HG03571 (cell line): Measurements from ENCODE around the gene KRT1.
"Not testable (repeated sequence)": the region's sequence is repeated elsewhere in the genome, so short reads cannot be mapped to it uniquely, and the experiment has no call there.

Experiments
- ATAC-seq: cut with Tn5 transposase; IDR thresholded peaks from one replicate; pipeline ENCODE4 v1.9.1; 2021; ENCODE audit not compliant: unreplicated experiment

KRT1 gene

DNA sequence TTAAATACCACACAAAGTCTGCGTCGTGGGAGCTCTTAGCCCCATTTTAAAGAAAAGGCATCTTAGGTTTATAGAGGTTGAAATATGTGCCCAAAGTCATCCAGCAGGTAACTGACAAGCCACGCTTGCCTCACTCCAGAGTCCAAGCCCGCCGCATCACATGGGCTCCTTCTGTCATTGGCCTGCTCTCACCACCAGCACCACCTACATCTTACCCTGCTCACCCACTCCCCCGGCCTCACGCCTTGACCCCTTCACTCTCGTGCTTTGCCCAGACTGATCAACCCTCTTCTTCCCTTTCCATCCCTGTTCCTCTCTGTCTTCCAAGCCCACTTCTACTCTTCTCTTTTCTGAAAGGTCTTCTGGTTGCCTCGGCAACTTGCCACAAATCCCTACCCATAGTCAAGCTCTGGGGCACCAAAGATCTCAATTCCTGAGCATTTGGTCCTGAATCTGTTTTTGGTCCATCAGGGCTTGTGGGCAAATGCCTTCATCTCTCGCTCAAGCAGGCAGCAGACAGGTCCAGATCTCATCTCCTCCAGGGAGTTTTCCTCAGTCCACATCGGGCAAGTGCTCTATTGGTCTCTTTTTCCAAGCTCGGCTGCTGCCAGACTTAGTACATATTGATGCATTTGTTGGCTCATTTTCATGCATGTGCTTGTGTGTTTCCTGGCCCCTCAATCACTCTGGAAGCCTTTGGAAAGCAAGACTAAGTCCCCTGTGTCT is 3.5 kb upstream of the KRT1 start:
- ATAC-seq: no peak

DNA sequence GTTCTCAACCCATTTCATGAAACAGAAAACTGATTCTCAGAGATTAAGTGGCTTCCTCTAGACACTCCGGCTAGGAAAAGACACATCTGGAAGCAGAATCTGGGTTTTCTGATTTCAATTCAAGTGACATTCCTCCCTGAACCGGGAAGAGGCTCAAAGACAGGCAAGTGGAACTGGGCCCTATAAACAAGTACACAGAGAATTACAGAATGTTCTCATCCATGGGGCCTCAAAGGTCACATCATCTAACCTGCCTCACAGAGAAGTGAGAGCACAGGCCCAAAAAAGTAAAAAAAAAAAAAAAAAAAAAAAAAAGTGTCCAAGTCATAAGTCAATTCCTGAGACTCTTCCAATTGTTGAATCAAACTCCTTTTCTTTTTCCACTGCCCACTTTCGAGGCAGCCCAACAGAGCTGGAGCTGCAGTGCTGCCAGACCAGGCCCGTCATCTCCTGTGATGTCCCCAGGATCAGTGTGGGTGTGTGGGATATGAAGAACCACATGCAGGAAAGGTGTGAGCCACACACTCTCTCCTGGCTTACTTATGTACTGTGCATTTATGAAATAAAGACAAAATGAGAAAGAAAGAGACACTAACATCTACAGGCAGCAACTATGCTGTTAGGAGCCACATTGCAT is 2.8 kb upstream of the KRT1 start:
- ATAC-seq: no peak

DNA sequence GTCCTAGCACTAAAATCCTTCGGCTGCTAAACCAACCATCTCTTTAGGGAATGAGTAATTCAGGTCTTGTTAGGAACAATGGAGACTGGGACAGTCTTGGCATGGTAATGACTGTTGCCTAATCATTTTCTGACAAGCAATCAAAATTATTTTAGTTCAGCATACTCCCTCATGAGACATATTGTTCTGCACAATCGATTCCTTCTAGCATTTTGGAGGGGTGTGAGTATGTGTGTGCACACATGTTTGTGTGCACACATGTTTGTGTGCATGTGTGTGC is 2.1 kb upstream of the KRT1 start:
- no peak for ATAC-seq

DNA sequence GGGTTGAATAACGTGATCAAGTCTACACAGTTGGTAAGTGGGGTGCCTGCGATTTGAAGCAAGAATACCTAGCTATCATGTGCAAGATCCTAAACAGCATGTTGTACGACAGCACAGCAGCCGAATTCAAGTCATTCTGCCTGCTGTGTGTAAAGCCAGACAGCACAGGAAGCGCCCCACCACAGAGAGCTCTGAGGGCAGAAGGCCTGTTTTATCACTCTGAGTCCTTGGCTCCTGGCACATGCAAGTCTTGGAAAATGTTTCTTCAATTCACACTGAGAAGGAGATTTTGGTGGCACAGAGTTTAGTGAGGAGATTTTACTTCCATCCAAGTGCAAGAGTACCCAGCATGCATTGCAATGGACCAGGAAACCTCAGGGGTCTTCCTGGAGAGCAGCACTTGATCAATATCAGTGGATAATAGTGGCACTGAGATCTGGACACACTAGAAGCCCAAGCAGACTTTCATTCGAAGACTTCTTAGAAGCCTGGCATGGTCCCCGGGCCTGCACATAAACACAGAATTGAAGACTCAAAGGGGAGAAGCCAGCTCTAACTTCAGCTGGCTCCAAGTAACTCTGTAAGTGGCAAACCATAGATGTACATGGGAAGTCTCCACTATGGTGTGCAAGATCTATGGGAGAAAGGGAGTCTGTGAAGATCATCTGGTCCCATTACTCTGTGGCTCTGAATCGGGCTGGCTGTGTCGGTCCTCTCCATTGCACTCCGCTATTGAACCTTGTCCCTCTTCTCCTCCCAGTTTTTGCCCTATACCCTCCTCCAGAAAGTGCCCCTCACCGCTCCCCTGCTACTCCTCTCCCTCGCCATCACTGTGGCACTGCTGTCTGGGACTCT is 1.5 kb upstream of the KRT1 start:
- ATAC-seq: no peak

DNA sequence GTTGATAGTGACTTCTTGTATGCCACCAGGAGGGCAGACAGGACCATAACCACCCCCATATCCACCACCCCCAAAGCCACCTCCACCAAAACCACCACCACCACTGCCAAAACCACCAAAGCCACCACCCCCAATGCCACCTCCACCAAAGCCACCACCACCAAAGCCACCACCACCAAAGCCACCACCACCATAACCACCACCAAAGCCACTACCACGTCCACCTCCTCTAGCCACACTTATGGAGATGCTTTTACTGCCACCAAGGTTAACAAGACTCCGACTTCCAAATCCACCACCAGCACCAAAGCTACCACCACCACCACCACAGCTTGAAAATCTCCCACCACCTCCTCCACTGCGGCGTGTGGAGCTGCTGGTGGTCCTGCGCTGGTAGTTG is 332 bp downstream of the KRT1 start:
- no peak for ATAC-seq

DNA sequence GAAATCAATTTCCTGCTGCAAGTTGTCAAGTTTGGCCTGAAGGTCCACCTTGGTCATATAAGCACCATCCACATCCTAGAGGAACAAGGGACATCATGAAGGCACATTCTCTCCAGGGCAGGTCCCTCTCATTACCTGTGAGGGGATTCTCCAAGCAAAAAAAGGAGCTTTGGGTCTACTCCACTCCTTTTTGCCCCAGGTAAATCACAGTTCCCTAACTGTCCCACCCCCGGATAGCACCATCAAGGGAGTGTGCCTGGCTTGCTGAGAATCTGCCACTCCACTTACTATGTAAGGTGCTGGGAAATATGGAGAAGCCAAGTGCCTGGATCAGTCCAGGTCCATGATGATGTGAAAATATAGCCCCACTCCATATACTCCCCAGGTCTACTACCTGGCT is 2.5 kb downstream of the KRT1 start:
- ATAC-seq: no peak

DNA sequence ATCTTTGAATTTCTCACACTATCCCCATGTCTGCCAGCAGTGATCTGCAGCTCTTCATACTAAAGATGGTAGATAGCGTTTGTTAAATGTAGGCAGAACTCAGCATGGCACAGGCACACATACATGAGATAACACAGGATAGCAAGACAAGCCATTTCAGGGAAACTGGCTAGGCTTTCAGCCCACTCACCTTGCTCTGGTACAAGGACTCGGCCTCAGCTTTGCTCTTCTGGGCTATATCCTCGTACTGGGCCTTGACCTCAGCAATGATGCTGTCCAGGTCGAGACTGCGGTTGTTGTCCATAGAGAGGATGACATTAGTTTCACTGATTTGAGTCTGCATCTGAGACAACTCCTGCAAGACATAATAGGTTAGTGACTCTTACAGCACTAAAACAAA is 3.1 kb downstream of the KRT1 start:
- no peak for ATAC-seq

DNA sequence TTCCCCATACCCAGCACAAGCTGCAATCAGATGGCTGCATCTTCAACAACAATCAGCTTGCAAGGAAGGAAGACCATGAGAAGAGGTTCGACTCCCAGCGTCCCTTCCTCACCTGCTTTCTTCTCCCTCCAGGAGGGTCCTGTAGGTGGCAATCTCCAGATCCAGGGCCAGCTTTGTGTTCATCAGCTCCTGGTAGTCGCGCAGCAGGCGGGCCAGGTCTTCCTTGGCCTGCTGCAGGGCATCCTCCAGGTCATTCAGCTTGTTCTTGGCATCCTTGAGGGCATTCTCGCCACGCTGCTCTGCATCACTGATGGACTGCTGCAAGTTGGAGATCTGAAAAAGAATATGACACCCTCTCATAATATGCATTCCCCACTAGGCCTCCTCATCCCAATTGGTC is 4.0 kb downstream of the KRT1 start:
- no peak for ATAC-seq

DNA sequence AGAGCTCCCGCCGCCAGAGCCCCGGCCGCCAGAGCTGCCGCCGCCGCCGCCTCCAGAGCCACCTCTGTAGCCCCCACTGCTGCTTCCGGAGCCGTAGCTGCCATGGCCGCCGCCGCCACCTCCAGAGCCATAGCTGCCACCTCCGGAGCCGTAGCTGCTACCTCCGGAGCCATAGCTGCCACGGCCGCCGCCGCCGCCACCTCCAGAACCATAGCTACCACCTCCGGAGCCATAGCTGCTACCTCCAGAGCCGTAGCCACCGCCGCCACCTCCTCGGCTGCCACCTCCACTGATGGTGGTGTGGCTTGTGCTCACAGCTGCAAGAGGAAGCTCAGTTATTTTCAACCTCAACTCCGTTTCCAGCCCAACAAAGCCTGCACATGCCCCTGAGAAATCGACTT is 4.9 kb downstream of the KRT1 start:
- no peak for ATAC-seq

DNA sequence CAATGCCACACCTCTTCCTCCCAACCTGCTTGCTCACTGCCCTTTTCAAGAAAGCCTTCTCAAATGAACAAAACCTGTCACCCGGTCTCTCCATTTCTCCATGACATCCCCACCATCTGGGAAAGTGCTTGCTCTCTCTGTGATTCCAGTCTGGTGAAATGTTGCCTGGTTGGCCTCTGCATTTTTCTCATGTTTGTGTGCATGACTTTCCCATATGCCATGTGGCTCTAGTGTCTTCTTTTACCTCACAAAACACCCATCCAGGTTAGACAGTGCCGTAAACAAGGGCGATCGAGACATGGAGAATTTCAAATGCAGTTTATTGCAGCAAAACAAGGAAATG is 5.8 kb downstream of the KRT1 start:
- no peak for ATAC-seq

DNA sequence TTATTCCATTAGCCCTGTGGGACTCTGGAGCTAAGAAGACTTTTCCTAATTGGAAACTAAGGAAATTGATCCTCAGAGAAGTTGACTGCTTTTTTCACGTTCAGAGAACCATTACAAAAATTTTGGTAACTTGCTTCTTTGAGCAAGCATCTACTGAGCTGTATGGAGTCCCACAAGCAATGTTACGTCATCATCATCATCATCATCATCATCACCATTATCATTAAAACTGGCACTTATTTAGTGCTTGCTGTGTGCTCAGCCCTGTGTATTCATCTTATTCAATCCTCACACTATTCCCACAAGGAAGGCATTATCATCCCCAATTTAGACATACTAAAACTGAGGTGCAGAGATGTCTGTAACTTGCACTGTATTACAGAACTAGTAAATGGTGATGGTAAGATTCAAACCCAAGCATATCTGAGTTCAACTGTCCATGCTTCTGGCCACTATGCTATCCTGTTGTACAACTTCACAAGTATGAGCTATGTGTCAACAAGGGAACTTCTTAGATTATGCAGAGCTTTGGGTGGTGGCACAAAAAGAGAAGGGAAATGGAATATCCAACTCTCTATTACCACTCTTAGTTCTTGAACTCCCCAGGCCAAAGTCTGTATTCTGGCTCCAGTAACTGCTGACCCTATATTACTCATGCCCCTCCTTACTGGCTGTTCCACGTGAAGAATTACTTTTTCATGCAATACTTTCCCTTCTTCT is 6.3 kb downstream of the KRT1 start:
- ATAC-seq: no peak

DNA sequence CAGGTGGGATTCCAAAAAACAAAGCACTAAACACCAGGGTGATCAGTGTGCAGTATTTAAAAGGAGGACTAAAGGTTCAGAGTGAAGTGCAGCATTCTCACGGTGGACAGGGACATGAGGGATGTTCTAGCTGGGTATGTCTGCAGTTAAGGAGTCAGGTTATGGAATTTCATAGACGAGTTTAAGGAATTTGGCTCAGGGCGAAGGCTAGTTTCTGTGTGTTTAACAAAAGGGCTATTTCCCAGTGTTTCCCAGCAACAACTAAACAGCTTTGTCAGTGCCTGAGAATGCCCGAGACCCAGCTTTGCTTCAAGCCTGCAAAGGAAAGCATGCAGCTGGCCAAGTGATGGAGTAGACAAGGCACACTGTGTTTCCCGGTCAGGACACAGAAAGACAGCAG is 7.0 kb downstream of the KRT1 start:
- ATAC-seq: no peak

DNA sequence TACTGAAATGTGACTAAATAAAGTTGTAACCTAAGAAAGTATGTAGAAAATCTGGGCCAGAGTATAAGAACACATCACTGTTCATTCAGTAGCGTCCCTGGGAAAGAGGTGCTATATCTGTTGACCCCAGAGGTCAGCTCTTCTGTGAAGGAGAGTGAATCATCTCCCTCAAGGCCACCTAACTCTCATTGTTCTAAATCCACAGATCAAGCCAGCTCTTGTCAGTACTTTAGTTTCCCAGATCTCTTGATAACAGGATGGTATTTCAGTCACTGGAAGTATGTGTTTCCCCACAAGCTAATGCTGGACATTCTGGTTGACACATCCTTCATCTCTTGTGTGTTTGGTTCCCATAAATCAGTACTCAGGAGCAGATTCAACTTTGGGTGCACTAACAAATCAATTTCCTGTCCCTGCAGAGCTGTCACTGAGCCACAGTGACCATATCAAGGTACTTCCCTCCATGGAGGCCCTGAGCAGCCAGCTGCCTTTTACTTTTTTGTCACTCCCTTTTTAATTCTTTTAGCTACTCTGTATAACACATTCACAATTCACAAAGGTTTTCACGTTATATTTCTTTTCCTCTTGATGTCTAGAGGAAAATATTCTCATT is 7.8 kb downstream of the KRT1 start:
- ATAC-seq: no peak

DNA sequence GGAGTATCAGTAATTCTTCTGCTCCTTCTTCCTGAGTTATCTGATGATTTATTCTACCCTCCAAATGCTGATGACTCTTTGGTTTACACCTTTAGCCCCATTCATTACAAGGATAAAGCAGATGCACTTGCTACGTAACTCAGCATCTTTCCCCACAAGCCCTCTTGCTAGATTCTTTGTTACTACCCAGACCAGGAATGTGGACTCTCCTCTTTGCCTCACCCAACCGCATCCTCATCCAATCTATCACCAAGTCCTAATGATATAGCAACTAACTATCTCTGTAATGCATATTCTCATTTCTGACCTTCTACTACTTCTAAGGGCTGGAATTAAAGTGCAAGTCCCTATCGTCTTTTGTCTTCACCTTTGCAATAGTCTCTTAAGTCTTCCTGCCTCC is 9.2 kb downstream of the KRT1 start:
- no peak for ATAC-seq

DNA sequence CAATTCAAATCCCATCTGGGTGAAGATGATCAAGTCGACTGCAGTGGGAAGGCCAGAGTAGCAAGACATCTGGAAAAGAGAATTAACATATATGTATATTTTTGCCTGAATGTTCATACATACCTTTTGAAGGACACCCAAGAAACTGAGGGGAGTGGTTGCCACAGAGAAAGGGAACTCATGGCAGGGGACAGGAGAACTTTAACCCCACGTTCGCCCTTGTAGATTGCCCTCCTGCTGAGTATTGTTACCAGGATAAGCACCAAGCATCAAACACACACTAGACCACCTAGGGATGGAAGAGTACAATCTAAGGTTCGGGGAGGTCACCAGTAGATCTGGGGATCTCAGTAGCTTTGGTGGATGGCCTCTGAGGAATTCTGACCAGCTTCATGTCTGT is 9.7 kb downstream of the KRT1 start:
- ATAC-seq: no peak

DNA sequence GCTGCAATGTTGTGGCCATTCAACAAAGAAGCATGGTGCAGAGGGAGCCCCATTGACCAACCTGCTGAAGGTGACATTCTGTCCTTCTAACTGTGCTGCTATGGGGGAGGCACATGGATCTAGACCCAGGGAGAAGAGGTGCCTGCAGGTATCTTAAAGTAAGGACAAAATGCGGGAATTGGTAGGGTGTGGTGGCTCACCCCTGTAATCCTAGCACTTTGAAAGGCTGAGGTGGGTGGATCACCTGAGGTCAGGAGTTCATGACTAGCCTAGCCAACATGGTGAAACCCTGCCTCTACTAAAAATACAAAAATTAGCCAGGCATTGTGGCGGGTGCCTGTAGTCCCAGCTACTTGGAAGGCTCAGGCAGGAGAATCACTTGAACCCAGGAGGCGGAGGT is 10.3 kb downstream of the KRT1 start:
- ATAC-seq: not testable (repeated sequence)

DNA sequence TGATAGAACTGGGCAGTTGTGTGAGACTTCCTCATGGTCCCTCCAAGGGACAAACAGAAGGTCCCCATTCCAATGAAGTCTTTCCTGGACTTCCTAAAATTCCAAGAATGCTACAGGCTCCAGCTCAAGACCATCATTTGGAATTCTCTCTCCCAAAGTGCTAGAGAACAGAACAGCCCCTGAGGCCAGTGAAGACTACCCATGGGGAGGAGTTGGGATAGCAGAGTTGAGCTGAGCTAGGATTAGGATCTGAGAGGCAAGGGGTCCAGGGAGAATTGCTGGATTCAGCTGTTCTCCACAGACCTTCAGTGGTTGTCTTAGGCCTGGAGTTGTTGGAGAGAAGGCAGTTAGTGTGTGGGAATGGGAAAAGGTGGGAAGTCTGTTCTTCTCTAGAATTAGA is 10.8 kb downstream of the KRT1 start:
- ATAC-seq: no peak

DNA sequence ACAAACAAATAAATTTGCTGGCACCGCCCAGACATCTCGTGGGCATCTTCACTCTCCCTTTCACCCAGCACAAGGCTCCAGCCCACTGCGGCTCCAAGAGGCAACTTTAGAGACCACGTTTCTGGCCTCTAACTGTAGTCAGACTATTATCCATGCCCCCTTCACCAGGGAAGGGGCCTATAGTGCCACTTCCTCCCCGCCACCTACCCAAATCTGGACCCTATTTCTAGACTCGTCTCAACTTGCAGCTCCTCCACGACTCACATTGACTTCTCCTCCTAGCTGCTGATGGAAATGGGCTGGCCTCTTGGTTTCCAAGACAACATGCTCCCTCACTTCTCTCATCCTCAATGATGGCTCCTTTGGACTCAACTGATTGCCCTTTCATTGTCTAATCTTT is 12.3 kb downstream of the KRT1 start:
- no peak for ATAC-seq

DNA sequence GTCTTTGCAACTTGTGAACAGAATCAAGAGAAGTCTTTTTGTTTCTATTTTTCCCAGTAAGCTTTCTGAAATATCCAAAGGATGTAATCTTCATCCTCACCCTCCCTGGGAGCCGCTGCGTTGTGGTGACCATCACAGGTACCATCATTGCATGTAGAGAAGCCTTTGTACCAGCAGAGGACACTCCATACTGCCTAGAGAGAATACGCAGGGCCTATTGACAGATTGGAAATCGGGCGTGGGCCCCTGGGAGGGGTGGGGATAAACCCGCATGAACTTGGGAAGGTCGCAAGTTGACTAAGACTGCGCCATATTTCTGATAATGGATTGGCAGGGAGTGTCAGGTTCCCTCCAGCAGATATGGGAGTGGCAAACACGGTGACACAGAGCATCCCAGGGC is 12.7 kb downstream of the KRT1 start:
- ATAC-seq: no peak

DNA sequence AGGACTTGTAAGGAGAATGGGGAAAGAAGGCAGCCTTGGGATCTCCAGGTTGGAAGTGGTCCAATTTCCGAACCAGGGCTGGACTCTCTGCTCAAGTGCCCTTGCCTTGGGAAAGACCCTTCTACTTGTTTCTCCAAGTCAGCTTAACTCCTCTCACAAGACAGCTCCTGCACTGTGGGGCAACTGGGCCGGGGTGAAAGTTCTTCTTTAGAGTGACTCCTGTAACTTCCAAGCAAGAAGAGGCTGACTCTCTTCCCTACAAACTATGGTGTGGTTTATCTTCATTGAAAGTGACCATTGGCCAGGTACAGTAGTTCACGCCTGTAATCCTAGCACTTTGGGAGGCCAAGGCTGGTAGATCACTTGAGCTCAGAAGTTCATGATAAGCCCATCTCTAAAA is 13.7 kb downstream of the KRT1 start:
- no peak for ATAC-seq

DNA sequence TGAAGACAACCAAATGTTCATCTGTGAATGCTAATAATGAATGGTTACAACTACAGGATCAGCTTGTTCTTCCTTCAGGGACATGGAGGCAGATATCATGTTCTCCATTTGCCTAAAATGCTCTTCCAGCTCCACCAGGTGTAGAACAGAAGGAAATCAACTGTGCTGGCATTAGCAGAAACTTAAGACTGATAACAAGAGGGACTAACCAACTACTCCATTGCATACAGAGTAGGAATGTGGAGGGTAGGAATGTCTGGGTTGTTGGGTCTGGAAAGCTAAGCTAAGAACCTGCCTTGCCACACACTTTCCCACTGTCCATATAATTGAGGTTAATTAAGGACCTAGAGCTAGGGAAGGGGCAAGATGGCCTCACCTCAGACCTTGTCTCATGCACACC is 16.8 kb downstream of the KRT1 start:
- no peak for ATAC-seq

DNA sequence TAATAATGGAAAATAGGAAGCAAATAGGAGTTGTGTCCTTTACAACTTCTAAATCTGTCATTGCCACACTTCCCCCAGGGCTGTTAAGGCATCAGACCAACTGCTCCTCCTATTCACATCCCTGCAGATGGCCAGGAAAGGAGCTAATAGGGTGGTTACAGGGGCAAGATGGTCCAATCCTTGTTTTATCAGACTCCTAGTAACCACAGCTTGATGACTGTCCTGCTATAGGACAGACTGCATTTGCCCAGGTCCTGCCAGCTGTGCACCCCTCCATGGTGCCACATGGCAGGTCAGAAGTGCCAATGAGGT is 17.3 kb downstream of the KRT1 start:
- no peak for ATAC-seq
